Skeletal muscle satellite cell (primary cell): Measurements from ENCODE around the gene LRRC18.

Experiments used
- H3K27me3 ChIP-seq: 2 replicates; pipeline ENCODE4 v1.7.0; 2013; ENCODE audit warnings: low read length; ENCODE audit not compliant: control insufficient read depth, insufficient read depth
- H3K36me3 ChIP-seq: 2 replicates; pipeline ENCODE4 v1.7.0; 2013; ENCODE audit warnings: mild to moderate bottlenecking, control low read depth, low read length; ENCODE audit not compliant: insufficient read depth
- H3K4me1 ChIP-seq: 2 replicates; pipeline ENCODE4 v1.7.0; 2013; ENCODE audit warnings: low read length; ENCODE audit not compliant: control insufficient read depth, insufficient read depth
- H3K4me2 ChIP-seq: 2 replicates; pipeline ENCODE4 v1.7.0; 2013; ENCODE audit warnings: mild to moderate bottlenecking, low read length
- H3K4me3 ChIP-seq: 2 replicates; pipeline ENCODE4 v1.7.0; 2013; ENCODE audit warnings: low read length
- H3K9ac ChIP-seq: 2 replicates; pipeline ENCODE4 v1.7.0; 2013; ENCODE audit warnings: mild to moderate bottlenecking, low read depth, low read length, moderate library complexity
- H3K9me3 ChIP-seq: replicated peaks from 2 replicates; pipeline ENCODE4 v1.7.0; 2013; ENCODE audit warnings: mild to moderate bottlenecking, control low read depth, low read length

LRRC18 gene

GRCh38 chr10:48944171-48944570 is 4.5 kb upstream of the LRRC18 start:
- H3K27me3 ChIP-seq = peaks cover 39% of the 10 kb centered on the region
- H3K4me2 ChIP-seq = no peak overlapping the region
- no peak overlapping the region for H3K9ac ChIP-seq
- H3K4me1 ChIP-seq = no peaks in the 10 kb centered on the region
- no peaks in the 10 kb centered on the region for H3K9me3 ChIP-seq
- H3K4me3 ChIP-seq = no peak overlapping the region
- H3K36me3 ChIP-seq = no peaks in the 10 kb centered on the region

- Histone ChIP-seq H3K36me3 (no peaks in the 10 kb centered on the region), H3K9ac (no peak overlapping the region), H3K4me3 (no peak overlapping the region), H3K9me3 (no peaks in the 10 kb centered on the region), H3K27me3 (peaks cover 29% of the 10 kb centered on the region), H3K4me1 (no peaks in the 10 kb centered on the region), H3K4me2 (no peak overlapping the region)
Observed at GRCh38 chr10:48943096-48943495, 3.5 kb upstream of the LRRC18 start.

GRCh38 chr10:48941427-48942075 is 1.9 kb upstream of the LRRC18 start:
- Histone ChIP-seq H3K9me3 (no peaks in the 10 kb centered on the region), H3K36me3 (no peaks in the 10 kb centered on the region), H3K9ac (no peak overlapping the region), H3K4me3 (no peak overlapping the region), H3K4me2 (no peak overlapping the region), H3K4me1 (no peaks in the 10 kb centered on the region), H3K27me3 (peaks cover 28% of the 10 kb centered on the region)

DNA sequence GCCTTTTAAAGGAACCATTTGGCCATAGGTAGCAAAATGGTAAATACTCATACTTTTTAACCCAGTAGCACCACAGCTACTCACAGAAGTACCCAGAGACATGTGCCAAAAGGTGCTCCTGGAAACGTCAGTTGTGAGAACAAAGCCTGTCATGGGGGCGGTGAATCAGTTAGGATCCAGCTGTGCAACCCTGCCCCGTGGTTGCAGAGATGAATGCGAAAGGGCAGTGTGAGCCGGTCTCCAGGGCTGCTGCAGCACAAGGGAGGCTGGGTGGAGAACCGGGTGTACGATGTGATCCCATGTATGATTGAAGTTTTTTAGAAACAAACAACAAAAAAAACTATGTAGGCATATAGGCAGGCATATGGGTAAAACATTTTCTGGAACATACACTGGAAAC is 1.3 kb upstream of the LRRC18 start:
- no peak overlapping the region for H3K4me2 ChIP-seq
- H3K4me1 ChIP-seq = no peaks in the 10 kb centered on the region
- H3K4me3 ChIP-seq = no peak overlapping the region
- H3K27me3 ChIP-seq = peaks cover 23% of the 10 kb centered on the region
- no peaks in the 10 kb centered on the region for H3K36me3 ChIP-seq
- no peak overlapping the region for H3K9ac ChIP-seq
- H3K9me3 ChIP-seq = no peaks in the 10 kb centered on the region

- Histone ChIP-seq H3K4me2 (no peak overlapping the region), H3K27me3 (peaks cover 26% of the 10 kb centered on the region), H3K4me3 (no peak overlapping the region), H3K9ac (no peak overlapping the region), H3K4me1 (no peaks in the 10 kb centered on the region), H3K9me3 (no peaks in the 10 kb centered on the region), H3K36me3 (no peaks in the 10 kb centered on the region)
Observed at GRCh38 chr10:48940372-48940771, 732 bp upstream of the LRRC18 start.

- Histone ChIP-seq H3K4me2 (no peak overlapping the region), H3K9ac (no peak overlapping the region), H3K36me3 (no peaks in the 10 kb centered on the region)
Observed at GRCh38 chr10:48938990-48939536, 577 bp downstream of the LRRC18 start.

GRCh38 chr10:48938281-48938680 is 1.4 kb downstream of the LRRC18 start:
- Histone ChIP-seq H3K4me2 (no peak overlapping the region), H3K4me1 (no peaks in the 10 kb centered on the region), H3K9me3 (no peaks in the 10 kb centered on the region), H3K4me3 (no peak overlapping the region), H3K36me3 (no peaks in the 10 kb centered on the region), H3K27me3 (peaks cover 32% of the 10 kb centered on the region), H3K9ac (no peak overlapping the region)

More at GRCh38 chr10:48938990-48939536, 577 bp downstream of the LRRC18 start:
- peaks cover 34% of the 10 kb centered on the region for H3K27me3 ChIP-seq
- no peaks in the 10 kb centered on the region for H3K4me1 ChIP-seq
- H3K9me3 ChIP-seq = no peaks in the 10 kb centered on the region
- H3K4me3 ChIP-seq = no peak overlapping the region

DNA sequence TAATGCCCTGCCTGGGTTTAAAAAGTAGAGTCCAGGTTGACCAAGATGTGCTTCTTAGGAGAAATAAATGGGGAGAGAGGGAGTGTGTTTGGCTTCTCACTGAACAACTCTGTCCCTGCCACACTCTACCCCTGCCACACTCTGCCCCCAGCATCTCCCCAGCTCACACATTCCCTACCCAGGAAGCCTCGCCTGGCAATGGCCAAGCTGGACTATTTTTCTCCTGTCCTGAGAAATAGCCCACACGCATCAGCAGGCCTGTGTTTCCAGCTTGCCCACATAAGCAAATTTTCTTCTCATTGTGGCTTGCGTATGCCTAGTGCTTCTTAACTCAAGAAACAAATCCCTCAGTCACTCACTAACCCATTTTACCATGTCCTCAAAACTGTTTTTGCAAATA is 1.8 kb downstream of the LRRC18 start:
- H3K4me3 ChIP-seq = no peak overlapping the region
- H3K9me3 ChIP-seq = no peaks in the 10 kb centered on the region
- no peak overlapping the region for H3K9ac ChIP-seq
- H3K4me2 ChIP-seq = no peak overlapping the region
- H3K4me1 ChIP-seq = no peaks in the 10 kb centered on the region
- H3K36me3 ChIP-seq = no peaks in the 10 kb centered on the region
- H3K27me3 ChIP-seq = peaks cover 32% of the 10 kb centered on the region

DNA sequence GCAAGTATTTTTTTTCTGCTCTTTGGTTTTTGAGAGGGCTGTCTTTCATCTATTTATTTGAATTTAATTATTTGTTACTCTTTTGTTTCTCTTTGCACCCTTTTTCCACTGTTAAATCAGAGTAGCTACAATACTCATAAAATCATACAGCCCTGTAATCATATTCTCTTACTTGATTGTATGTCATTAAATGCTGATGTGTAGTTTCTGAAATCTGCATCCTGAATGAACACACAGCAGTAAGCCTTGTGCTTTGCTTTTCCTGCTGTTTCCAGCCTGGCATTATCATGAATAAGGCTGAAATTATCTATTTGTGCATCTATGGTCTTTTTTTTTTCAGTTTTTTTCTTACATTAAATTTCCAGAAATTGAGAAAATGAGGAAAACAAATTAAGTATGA is 4.1 kb downstream of the LRRC18 start:
- no peak overlapping the region for H3K4me3 ChIP-seq

GRCh38 chr10:48934672-48935501 is 4.8 kb downstream of the LRRC18 start:
- Histone ChIP-seq H3K9ac (no peak overlapping the region), H3K4me3 (no peak overlapping the region), H3K9me3 (no peaks in the 10 kb centered on the region), H3K4me1 (no peaks in the 10 kb centered on the region), H3K4me2 (no peak overlapping the region), H3K36me3 (no peaks in the 10 kb centered on the region), H3K27me3 (peaks cover 31% of the 10 kb centered on the region)

More for the DNA sequence above, 4.1 kb downstream of the LRRC18 start:
- H3K9ac ChIP-seq = no peak overlapping the region
- no peaks in the 10 kb centered on the region for H3K4me1 ChIP-seq
- peaks cover 32% of the 10 kb centered on the region for H3K27me3 ChIP-seq
- no peaks in the 10 kb centered on the region for H3K36me3 ChIP-seq
- H3K9me3 ChIP-seq = no peaks in the 10 kb centered on the region
- no peak overlapping the region for H3K4me2 ChIP-seq

DNA sequence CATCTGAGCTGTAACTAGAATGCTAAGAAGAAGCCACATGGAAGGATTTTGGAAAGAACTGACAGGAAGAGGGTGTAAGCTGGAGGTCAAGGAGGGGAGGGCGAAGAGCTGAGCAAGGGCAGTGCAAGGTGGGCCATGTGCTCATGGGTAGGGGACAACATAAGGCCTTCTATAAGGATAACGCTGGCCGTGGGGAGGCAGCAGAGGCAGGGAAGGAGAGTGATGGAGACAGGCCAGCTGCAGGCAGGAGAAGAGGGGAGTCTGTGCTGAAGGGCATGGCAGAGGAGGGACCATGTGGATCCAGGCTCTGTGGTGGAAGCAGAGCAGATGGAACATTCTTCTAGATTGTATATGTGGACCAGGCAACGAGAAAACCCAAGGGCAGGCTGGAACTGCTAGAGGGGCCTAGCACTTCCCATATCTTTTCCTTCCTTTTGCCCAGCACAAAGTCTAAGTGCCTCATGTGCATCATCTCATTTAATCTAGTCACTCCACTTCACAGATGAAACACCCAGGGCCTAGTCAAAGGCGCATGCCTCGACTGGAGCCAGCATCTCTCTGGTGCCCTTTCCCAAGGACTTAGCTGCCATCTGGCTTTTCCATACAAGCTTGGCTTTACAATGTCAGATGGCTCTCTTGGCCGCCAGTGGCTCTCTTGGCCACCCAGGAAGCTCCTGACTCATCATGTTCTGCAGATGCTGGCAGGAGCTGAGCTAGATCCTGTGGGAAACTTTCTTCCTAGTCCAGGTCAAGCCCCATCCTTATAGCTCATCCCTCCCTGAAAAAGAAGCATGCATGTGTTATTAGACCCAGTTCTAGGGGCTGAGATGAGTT is 6.6 kb downstream of the LRRC18 start:
- no peaks in the 10 kb centered on the region for H3K36me3 ChIP-seq
- no peaks in the 10 kb centered on the region for H3K9me3 ChIP-seq
- no peak overlapping the region for H3K4me2 ChIP-seq
- H3K9ac ChIP-seq = no peak overlapping the region
- H3K4me1 ChIP-seq = no peaks in the 10 kb centered on the region
- peaks cover 42% of the 10 kb centered on the region for H3K27me3 ChIP-seq
- H3K4me3 ChIP-seq = no peak overlapping the region
